GM21576 (cell line): ENCODE measurements around the gene MVD.

ENCODE experiments used
- ATAC-seq: cut with Tn5 transposase; IDR thresholded peaks from one replicate; pipeline ENCODE4 v1.9.1; 2021; ENCODE audit warnings: mild to moderate bottlenecking, moderate library complexity; ENCODE audit not compliant: unreplicated experiment

MVD gene

GRCh38 chr16:88627531-88628411, 35.1 kb downstream of the MVD start:
- ATAC-seq, result no peak

GRCh38 chr16:88626646-88627045, 36.2 kb downstream of the MVD start:
- no peak for ATAC-seq

DNA sequence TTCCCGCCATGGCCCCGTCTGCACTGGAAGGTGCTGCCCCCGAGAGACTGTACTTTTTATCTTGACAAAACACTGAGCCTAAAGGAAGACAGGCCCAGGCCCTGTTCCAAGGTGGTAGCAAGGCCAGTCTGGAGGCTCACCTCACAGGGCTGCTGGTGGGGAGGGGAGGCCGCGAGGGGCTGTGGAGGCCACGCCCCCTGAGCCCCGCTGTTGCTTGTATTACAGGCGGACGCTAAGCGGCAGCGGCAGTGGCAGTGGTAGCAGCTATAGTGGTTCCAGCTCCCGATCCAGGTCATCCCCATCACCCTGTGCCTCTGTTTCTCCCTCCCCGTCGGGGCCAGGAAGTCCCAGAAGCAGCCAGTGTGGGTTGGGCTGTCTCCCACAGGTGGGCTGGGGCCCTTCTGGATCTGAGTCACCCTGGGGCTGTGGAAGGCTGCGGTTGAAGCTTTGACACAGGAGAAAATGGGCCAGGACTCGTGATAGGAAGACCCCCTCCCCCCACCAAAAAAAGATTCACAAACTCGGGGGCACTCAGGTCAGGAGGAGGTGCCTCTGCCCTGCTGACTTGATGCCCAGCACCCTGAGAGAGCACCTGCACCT, 37.8 kb downstream of the MVD start:
- no peak for ATAC-seq

DNA sequence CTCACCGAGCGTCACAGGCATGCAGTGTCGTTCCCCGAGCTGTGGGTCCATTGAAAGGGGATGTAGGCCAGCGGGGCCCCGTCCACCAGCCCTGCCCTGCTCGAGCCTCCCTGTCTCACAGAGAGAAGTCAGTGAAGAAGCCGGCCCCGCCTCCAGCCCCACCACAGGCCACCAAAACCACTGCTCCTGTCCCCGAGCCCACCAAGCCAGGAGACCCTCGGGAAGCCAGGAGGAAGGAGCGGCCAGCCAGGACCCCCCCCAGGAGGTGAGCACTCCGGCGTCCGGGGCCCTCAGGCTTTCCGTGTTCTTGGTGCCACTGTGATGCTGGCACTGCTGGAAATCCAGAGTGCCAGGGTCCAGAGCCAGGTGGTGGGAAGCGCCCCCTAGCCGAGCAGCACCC, 38.4 kb downstream of the MVD start:
- ATAC-seq, result no peak

DNA sequence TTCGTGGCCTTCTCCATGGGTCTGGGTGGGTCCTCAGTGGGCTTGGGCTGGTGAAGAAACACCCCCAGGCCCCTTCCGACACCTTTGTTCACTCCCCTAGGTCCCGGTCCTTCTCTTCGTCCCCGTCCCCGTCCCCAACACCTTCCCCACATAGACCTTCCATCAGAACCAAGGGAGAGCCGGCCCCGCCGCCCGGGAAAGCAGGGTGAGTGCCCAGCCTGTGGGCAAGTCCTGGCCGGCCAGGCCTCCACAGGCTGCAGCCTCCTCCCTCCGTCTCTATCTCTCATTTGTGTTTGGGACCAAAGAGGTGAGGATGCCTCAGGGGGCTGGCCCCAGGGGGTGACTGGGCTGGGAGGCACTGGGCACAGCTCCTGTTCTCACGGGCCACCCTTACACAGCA, 39.0 kb downstream of the MVD start:
- ATAC-seq, result no peak

- no peak for ATAC-seq
These were observed 40.0 kb downstream of the MVD start for GRCh38 chr16:88622866-88623265.

- ATAC-seq, result no peak
These were observed 40.8 kb downstream of the MVD start for GRCh38 chr16:88622125-88622524.

DNA sequence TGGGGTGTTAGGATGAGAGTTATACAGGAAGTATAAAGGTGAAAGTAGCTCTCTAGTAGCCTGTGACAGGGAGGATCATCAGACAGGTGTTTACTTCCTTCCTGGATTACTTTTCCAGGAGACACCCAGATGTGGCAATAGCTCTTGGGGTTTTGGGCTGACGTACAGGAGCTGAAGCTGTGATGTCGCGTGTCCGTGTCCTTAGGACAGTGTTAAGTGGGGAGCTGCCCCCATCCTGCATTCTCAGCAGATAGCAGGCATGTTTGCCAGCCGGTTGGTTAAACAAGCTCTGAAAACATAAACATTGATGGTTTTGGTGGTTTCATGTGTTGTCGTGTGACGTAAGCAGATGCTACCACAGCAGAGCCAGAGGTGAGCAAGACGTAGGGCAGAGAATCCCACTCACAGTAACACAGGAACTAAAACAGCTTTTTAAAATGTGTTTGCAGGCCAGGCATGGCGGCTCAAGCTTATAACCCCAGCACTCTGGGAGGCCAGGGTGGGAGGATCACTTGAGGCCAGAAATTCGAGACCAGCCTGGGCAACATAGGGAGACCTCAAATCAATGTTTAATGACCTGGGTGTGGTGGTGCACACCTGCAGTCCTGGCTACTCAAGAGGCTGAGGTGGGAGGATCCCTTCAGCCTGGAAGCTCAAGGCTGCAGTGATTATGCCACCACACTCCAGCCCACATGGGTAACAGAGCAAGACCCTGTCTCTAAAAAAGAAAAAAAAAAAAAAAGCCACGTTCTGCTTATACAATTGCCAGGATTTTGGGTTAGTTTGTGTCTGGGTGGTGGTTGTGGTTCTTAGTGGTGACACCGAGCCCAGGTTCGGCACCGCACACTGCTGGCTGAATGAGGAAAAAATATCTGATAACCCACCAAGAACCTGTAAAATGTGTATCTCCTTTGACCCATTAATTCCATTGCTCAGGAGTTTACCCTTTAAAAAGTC, 42.8 kb downstream of the MVD start:
- no peak for ATAC-seq

DNA sequence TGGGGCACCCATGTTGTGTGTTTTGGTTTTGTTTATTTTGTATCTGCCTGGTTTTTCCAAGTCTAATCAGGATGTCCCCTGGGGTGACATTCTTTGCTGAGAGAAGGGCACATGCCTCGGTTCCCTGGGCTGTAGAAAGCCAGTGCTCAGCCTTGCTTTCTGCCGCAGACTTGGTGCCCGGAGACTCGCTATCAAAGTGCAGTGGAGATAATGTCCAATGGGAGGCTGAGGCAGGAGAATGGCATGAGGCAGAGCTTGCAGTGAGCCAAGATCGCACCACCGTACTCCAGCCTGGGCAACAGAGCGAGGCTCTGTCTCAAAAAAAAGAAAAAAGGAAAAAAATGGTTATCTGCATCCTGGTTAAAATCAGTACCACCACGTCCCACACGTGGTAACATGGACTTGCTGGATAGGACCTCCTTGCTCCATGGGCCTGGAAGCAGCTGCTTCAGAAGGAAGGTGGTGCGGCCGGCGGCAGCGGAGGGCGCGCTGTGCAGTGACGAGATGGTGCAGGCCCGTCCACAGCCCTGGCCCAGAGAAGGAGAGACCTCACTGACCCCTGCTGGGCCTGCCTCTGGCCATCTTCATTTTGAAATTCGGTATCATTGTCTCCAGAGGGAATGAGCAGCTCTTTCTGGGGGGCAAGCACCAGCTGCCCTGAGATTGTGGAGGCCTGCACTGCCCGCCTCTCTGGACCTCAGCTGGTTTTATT, 43.8 kb downstream of the MVD start:
- ATAC-seq, result no peak

- no peak for ATAC-seq
These were observed 44.5 kb downstream of the MVD start for GRCh38 chr16:88618182-88618955.

- ATAC-seq, result no peak
These were observed 45.4 kb downstream of the MVD start for GRCh38 chr16:88617268-88618031.

- no peak for ATAC-seq
These were observed 46.2 kb downstream of the MVD start for GRCh38 chr16:88616736-88617135.

GRCh38 chr16:88616320-88616719, 46.6 kb downstream of the MVD start:
- no peak for ATAC-seq

GRCh38 chr16:88614818-88615580, 47.9 kb downstream of the MVD start:
- ATAC-seq, result no peak

- no peak for ATAC-seq
These were observed 48.7 kb downstream of the MVD start for GRCh38 chr16:88613911-88614817.

GRCh38 chr16:88613293-88613692, 49.6 kb downstream of the MVD start:
- ATAC-seq, result no peak
